GM19468 (cell line): ENCODE data around the gene NTSR2.

Experiments used
- ATAC-seq: cut with Tn5 transposase; IDR thresholded peaks from one replicate; pipeline ENCODE4 v1.9.1; 2021; ENCODE audit warnings: mild to moderate bottlenecking, moderate library complexity, moderate number of reproducible peaks; ENCODE audit not compliant: unreplicated experiment; ENCODE audit errors: extremely low read depth

NTSR2 gene

DNA sequence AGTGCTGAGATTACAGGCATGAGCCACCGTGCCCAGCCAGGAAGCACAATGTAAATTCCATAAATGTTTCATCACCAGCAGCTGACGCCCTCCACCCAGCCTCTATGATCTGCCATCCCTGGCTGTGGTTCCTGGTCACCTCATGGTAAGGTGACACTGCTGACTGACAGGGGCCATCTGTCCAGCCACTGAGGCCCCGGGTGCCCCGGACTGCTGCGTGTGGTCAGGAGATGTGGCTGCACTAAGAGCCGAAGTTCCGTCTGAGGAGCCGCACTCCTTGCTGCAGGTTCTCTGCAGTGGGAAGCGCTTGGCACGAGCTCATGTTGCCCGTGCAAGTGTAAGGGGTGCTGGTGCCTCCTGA, 10.9 kb downstream of the NTSR2 start:
- no peak for ATAC-seq

GRCh38 chr2:11658208-11659114, 11.5 kb downstream of the NTSR2 start:
- no peak for ATAC-seq

DNA sequence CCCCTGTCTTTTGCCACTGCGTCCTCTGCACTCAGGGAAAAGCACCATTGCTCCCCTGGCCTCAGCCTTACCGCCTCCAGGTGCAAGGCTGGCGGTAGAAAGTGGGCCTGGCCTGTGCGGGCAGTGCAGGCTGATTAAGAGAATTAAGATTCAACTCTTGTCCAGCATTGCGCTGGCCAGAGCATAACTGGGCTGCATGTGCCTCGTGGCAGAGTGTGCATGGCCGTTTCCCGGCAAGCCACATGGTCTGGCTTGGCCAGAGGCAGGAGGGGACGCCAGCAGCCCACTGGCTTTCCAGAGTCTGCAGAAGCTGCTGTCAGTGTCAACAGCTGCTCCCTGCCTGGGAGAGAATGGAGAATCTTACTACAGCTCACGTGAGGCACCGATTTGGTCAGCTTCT, 12.3 kb downstream of the NTSR2 start:
- ATAC-seq, result no peak

DNA sequence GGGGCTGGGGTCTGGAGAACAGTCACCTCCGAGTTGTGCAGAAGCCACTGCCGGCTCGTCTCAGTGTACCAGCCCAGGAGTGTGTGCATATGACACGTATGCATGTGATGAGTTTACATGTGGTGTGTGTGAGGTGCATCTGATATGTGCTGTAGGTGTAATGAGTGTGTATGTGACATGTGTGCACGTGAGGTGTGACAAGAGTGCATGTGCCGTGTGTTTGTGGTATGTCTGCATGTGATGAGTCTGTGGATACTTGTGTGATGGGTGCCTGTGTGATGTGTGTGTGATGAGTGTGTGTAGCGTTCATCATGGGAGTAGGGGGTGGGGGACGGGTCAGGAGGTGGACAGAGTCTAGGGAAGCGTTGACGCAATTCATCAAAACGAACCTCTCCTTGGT, 12.8 kb downstream of the NTSR2 start:
- no peak for ATAC-seq

DNA sequence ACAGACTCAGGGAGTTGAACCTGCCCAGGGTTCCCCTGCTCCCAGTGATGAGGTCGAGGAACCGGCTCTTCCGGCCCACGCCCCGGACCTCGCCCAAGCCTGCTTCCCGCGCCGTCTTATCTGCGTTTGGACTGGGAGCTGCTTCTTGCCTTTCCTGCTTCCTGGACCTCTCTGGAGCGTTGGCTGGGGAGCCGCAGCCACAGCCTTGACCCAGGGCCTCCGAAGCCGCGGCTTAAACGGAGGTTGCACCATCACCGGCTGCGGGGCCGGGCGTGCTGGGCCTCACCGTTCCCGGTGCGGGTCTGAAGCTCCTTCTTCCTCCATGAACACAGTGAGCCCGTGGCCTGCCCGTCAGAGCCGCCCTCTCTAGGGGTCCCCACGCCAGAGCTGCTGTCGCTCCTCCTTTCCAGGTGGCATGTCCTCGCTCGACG, 13.3 kb downstream of the NTSR2 start:
- ATAC-seq, result no peak

DNA sequence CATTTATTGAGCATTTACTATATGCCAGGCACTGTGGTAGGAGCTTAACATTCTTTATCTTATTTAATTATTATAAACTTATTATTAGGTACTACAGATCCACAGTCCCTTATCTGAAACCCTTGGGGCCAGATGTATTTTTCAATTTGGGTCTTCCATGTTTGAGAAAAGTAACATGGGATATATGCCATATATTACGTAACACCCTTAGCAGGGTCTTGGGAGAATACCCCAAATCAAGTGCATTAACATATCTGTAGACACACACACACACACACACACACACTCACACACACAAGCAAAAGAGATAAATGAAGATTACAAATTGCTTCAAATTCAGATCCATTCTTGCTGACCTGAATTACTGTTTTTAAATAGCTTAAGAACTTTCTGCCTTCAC, 13.7 kb downstream of the NTSR2 start:
- ATAC-seq, result no peak

DNA sequence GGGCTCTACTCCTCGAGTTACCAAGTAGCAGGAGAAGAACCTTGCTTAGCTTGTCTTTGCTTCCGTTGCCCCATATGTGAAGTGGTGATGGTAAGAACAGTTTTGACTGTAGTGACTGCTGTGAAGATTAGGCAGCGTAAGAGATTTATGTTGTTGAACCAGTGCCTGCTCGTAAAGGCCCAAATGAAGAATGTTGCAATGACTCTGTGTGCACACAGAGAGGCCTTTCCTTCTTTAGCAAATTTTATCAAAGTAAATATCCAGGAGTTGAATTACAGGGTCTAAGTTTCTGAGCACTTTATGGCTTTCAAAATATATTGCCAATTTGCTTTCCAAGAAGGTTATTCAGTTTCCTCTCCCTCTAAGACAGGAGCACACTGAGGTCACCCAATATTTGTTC, 14.5 kb downstream of the NTSR2 start:
- ATAC-seq, result no peak

DNA sequence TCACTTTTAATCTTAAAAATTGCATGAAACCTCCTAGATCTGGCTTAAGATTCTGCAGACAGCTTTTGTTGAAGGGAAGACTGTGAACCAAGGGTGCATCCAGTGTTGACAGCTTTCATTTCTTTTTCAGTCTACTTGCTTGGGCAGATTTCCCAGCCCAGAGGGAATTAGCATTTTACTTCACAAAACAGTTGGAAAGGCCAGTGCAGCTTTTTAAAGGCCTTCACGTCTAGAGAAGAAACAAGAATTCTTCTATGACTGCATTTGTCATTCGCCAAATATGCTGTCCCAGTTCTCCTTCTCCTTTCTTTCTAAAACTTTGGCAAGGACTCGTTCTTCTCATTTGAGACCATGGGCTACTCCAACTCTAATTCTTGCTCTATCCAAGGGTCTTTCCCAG, 17.4 kb downstream of the NTSR2 start:
- ATAC-seq, result no peak

DNA sequence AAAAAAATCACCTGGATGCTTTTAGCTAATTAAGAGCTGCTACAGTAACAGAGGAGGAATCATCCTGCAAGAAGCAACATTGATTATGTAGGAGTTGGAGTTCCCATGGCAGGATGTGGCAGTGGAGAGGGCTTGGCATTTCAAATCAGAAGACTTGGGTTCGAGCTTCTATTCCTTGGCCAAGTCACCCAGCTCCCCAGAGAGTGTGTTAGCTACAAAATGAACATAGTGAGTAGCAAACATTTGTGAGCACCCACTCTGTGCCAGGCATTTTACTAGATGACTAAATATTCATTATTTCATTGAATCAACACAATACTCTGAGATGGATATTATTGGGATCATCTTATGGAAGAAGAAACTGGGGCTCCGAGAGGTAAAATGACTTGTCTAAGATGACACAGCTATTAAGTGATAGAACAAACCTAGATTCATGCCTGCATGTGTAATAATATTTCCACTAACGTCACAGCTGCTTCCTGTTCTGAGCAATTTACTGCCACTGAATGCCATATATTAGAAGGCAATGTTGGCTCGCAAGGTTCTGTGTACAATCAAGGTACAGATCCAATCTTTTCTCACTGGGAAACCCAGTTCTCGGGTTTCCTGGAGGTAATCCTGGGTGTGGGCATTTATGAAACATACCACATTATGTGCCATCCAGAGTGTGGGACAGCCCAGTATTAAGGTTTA, 18.0 kb downstream of the NTSR2 start:
- ATAC-seq, result no peak

GRCh38 chr2:11649093-11649492, 20.9 kb downstream of the NTSR2 start:
- no peak for ATAC-seq

DNA sequence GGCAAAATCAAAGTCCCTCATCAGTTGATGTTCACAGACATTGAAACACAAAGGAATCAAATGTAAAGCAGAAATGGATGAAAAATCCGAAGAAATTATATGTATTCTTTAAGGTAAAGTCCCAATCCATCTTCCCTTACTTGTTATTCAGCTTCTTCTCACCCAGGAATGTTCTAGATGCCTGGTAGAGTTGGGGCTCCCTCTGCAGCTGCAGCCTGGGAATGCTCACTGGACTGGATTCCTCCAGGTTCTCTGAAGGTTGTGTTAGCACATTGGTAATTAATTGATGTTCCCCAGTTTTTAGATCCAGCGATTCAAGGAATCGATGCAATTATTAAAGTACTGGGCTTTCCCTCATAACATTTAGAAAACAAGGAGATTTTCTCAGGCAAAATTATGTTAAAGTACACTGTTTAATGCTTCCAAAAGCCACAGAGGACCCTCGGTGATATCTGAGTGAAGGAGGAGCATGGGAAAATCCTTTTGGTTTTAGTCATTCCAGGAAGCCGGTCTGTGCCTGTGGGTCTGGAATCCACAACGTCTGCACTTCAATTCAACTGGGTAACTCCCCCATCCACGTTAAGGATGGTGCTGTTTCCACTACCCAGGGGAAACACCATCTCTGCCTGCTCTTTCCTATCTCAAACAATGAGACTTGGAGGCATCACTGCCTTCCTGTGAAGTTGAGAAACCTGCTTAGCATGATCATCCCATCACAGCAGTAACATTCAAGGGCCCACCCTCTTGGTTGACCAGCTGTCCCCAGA, 22.0 kb downstream of the NTSR2 start:
- ATAC-seq, result no peak

DNA sequence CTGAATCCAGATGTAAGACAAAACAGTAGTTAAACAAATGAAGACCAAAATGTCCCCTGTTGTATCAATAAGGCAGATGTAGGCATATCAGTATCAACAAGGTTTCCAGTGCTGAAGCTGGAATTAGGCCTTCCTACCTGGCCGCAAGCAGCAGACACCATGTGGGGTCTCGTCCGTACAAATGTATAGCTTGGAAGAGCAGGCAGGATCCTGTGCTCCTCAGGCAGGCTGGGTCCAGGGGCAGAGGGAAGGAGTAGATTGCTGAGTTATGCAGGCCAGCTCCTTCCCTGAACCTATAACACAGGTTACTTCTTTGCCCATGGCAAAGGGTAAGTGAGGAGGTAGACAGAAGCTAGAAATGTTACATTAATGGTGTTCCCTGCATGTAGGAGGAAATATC, 23.5 kb downstream of the NTSR2 start:
- no peak for ATAC-seq

GRCh38 chr2:11644293-11644692, 25.7 kb downstream of the NTSR2 start:
- no peak for ATAC-seq

DNA sequence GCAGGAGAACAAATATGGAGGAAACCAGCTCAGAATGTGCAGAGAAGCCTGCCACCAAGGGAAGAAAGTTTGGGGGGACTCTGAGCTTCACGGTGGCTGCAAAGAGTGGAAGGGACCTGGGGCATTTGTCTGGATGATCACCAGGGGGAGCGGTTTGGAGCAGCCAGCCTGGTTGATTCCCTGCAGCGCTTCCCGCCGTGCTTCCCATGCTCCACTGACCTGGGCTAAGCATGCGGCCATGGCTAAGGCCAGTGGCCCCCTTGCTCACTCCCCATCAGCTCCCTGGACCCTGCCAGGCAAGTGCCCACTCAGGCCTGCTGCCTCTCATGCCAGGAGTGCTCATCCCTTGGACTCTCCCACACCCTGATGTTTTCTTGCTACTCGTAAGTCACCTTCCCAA, 27.0 kb downstream of the NTSR2 start:
- no peak for ATAC-seq

GRCh38 chr2:11640132-11640531, 29.9 kb downstream of the NTSR2 start:
- ATAC-seq, result no peak

DNA sequence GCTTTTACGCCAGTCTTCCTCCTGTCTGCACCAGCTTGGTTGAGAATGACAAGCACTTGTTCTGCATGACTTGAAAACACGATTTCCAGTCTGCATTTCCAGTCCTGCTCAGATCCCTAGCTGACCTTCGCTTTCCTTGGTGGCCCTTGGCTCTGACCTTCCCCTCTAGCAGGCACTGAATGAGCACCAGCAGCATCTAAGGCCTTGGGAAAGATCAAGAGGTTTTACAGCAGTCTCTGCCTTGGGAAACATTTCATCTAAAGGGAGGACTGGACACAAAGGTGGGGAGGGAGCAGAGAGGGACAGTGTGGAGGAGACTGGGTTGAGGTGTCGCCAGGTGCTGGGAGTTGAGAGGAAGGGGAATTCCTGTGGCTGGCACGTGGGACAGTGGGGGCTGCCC, 30.5 kb downstream of the NTSR2 start:
- no peak for ATAC-seq

- no peak for ATAC-seq
Measured at GRCh38 chr2:11637546-11637945, 32.4 kb downstream of the NTSR2 start.

DNA sequence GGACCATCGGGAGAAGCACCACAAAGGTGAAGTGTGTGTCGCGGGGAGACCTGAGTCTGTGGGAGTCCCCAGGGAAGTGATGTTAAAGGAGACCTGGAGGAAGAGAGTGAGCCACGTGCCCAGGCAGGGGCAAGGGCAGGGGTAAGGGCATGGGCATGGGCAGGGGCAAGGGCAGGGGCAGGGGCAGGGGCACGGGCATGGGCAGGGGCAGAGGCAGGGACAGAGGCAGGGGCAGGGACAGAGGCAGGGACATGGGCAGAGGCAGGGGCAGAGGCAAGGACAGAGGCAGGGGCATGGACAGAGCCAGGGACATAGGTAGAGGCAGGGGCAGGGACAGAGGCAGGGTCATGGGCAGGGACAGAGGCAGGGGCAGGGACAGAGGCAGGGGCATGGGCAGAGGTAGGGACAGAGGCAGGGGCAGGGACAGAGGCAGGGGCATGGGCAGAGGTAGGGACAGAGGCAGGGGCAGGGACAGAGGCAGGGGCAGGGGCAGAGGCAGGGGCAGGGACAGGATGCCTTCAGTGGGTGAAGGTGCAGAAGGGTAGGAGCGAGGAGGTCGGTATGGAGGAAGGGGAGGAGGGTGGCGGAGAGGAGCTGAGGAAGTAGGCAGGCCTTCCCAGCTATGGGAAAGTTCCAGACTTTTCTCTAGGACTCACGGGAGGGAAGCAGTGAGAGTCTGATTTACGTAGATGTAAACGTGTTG, 33.3 kb downstream of the NTSR2 start:
- no peak for ATAC-seq

DNA sequence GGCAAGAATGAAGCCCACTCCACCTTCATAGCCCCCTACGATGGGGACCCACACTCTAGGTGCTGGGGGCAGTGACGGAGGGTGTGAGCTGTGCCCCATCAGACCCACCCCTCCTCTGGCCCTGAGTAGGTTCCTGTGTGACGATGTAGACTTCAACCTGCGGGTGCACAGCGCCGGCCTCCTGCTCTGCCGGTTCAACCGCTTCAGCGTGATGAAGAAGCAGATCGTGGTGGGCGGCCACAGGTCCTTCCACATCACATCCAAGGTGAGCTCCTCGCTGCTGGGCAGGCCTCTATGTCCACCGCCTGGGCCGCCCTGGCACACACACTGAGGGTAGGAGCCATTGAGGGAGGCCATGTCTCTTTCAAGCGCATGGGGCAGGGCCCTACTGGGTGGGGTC, 34.9 kb downstream of the NTSR2 start:
- ATAC-seq, result no peak

DNA sequence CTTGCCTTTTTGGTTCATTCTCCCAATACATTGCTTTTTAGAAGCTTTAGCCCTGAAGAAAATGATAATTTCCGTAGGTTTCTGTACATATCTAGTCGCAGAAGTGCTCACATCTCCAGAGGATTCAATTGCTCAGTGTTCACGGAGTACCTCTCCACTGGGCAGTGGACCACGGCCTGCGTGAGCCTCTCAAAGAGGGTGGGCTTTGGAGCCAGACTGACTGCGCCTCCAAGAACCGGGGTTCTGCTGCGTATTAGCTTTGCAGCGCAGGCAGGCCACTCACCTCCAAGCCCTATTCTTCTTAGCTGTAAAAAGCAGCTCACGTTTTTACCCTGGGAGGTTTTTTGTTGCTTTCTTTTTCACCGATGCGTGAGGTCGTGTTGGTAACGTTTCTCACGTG, 35.4 kb downstream of the NTSR2 start:
- no peak for ATAC-seq
